ENCODE measurements around the gene FGD2.
A peak's percentile ranks its signal among the peaks of the same experiment; 100 is the strongest.

The FGD2 gene

DNA sequence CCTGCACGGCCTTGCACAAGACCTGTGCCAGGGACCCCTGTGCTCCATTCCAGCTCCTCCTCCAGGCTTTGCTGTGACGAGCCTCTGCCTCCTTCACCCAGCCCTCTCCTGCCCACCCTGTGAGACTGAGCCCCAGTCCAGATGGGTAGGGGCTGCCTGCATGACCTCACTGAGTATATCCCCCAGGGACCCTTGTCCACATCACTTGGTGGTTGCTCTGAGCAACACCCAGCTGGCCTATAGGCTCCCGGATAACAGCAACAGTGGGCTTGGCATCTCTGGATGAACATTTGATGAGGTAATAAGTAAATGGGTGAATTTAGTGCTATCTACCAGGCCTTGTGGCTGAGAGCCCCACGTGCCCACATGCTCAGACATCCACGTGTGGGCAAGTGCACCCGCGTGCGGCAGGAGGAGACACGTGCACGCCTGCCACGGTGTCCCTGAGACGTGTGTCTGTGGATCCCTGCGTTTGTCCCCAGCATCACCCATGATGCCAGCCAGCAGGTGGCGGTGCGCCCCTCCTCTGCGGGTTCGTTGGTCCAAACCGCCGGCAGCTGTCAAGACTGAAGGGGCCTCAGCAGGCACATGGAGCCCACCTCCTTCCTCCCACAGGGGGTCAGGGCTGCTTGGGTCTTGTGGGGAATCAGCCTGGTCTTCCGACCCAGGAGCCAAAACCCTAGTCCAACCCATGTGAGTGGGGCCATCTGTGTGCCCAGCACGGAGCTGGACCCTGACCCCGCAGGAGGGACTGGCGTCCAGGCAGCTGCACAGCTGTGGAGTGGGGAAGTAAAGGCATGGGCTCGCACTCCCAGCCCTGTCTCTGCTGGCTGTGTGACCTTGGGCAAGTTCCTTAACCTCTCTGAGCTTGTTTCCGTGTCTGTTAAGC lies 45.9 kb downstream of the FGD2 start (continued):
- no peak for TF ChIP-seq ZFP3 (tag by site-specific recombination; IDR thresholded peaks at IDR 0.05; ENCODE audit: low read depth)
- TF ChIP-seq ZNF394 (tag by site-specific recombination; IDR thresholded peaks at IDR 0.05; ENCODE audit: borderline replicate concordance), result peak; percentile 25; the same call in 1 of the 2 replicates
- peak; percentile 44; the same call in 1 of the 2 replicates for TF ChIP-seq SP7 (tag by site-specific recombination; IDR thresholded peaks at IDR 0.05)
- no peak for TF ChIP-seq ZFP69B (tag by site-specific recombination; IDR thresholded peaks at IDR 0.05)
- no peak for TF ChIP-seq KLF10 (tag by site-specific recombination; IDR thresholded peaks at IDR 0.05)
- TF ChIP-seq, protein P1, sequence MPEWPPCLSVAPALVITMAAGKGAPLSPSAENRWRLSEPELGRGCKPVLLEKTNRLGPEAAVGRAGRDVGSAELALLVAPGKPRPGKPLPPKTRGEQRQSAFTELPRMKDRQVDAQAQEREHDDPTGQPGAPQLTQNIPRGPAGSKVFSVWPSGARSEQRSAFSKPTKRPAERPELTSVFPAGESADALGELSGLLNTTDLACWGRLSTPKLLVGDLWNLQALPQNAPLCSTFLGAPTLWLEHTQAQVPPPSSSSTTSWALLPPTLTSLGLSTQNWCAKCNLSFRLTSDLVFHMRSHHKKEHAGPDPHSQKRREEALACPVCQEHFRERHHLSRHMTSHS (tag by site-specific recombination; IDR thresholded peaks at IDR 0.05), result no peak
- no peak for TF ChIP-seq ZNF571 (tag by site-specific recombination; IDR thresholded peaks at IDR 0.05)
- TF ChIP-seq ZNF529 (tag by site-specific recombination; IDR thresholded peaks at IDR 0.05; ENCODE audit: insufficient replicate concordance), result no peak
- no peak for TF ChIP-seq ZNF184 (tag by site-specific recombination; IDR thresholded peaks at IDR 0.05)
- TF ChIP-seq ZBTB1 (tag by site-specific recombination; IDR thresholded peaks at IDR 0.05), result no peak
- TF ChIP-seq ZNF555 (tag by site-specific recombination; conservative IDR thresholded peaks at IDR 0.05), result no peak
- TF ChIP-seq, protein P2, sequence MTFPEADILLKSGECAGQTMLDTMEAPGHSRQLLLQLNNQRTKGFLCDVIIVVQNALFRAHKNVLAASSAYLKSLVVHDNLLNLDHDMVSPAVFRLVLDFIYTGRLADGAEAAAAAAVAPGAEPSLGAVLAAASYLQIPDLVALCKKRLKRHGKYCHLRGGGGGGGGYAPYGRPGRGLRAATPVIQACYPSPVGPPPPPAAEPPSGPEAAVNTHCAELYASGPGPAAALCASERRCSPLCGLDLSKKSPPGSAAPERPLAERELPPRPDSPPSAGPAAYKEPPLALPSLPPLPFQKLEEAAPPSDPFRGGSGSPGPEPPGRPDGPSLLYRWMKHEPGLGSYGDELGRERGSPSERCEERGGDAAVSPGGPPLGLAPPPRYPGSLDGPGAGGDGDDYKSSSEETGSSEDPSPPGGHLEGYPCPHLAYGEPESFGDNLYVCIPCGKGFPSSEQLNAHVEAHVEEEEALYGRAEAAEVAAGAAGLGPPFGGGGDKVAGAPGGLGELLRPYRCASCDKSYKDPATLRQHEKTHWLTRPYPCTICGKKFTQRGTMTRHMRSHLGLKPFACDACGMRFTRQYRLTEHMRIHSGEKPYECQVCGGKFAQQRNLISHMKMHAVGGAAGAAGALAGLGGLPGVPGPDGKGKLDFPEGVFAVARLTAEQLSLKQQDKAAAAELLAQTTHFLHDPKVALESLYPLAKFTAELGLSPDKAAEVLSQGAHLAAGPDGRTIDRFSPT (tag by site-specific recombination; IDR thresholded peaks at IDR 0.05), result peak; percentile 69; the same call in 1 of the 2 replicates
- TF ChIP-seq ZNF580 (tag by site-specific recombination; IDR thresholded peaks at IDR 0.05), result no peak
- TF ChIP-seq ZBTB6 (tag by site-specific recombination; IDR thresholded peaks at IDR 0.05), result no peak
- no peak for TF ChIP-seq ZNF138 (tag by site-specific recombination; IDR thresholded peaks at IDR 0.05; ENCODE audit: borderline replicate concordance)
- no peak for TF ChIP-seq BCL11B (tag by site-specific recombination; IDR thresholded peaks at IDR 0.05; ENCODE audit: low read depth)
- no peak for TF ChIP-seq ZNF248 (tag by site-specific recombination; IDR thresholded peaks at IDR 0.05)
- peak; percentile 65; the same call in 1 of the 2 replicates for TF ChIP-seq ZFP37 (tag by site-specific recombination; IDR thresholded peaks at IDR 0.05)
- TF ChIP-seq ZBTB21 (tag by site-specific recombination; IDR thresholded peaks at IDR 0.05), result no peak
- TF ChIP-seq ZNF335 (tag by site-specific recombination; conservative IDR thresholded peaks at IDR 0.05), result peak; percentile 65
- peak; percentile 32; the same call in 1 of the 2 replicates for TF ChIP-seq GLIS1 (tag by site-specific recombination; IDR thresholded peaks at IDR 0.05)
- TF ChIP-seq ZNF623 (tag by site-specific recombination; IDR thresholded peaks at IDR 0.05), result no peak
- no peak for TF ChIP-seq ZNF707 (tag by site-specific recombination; IDR thresholded peaks at IDR 0.05)
- no peak for TF ChIP-seq ZNF174 (tag by site-specific recombination; IDR thresholded peaks at IDR 0.05)
- TF ChIP-seq ZNF175 (tag by site-specific recombination; IDR thresholded peaks at IDR 0.05), result no peak
- TF ChIP-seq, protein P3, sequence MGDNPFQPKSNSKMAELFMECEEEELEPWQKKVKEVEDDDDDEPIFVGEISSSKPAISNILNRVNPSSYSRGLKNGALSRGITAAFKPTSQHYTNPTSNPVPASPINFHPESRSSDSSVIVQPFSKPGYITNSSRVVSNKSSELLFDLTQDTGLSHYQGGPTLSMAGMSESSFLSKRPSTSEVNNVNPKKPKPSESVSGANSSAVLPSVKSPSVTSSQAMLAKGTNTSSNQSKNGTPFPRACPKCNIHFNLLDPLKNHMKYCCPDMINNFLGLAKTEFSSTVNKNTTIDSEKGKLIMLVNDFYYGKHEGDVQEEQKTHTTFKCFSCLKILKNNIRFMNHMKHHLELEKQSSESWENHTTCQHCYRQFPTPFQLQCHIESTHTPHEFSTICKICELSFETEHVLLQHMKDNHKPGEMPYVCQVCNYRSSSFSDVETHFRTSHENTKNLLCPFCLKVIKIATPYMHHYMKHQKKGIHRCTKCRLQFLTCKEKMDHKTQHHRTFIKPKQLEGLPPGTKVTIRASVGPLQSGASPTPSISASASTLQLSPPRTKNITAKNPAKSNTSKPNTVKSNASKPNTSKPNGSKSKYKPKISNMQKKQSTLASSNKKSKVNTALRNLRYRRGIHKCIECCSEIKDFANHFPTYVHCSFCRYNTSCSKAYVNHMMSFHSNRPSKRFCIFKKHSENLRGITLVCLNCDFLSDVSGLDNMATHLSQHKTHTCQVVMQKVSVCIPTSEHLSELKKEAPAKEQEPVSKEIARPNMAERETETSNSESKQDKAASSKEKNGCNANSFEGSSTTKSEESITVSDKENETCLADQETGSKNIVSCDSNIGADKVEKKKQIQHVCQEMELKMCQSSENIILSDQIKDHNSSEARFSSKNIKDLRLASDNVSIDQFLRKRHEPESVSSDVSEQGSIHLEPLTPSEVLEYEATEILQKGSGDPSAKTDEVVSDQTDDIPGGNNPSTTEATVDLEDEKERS (tag by site-specific recombination; IDR thresholded peaks at IDR 0.05), result no peak
- TF ChIP-seq ZNF18 (tag by site-specific recombination; IDR thresholded peaks at IDR 0.05), result no peak
- TF ChIP-seq ZNF747 (tag by site-specific recombination; IDR thresholded peaks at IDR 0.05), result no peak
- no peak for TF ChIP-seq ZNF157 (tag by site-specific recombination; IDR thresholded peaks at IDR 0.05)
- TF ChIP-seq EGR2 (tag by site-specific recombination; IDR thresholded peaks at IDR 0.05; ENCODE audit: low read depth), result no peak
- TF ChIP-seq SP3 (tag by site-specific recombination; IDR thresholded peaks at IDR 0.05), result 0 out of 2 replicates have a peak, but pooled peaks have one; percentile 7
- TF ChIP-seq ZNF660 (tag by site-specific recombination; IDR thresholded peaks at IDR 0.05), result no peak

Data from HEK293 (cell line).